Stimulated activated CD4-positive, alpha-beta T cell treated with anti-CD3 and anti-CD28 coated beads, Interleukin-2, amount 100 ng/mL, for 4 hours (primary cell): ENCODE data around the gene METTL8.
"Not testable (repeated sequence)": the region's sequence is repeated elsewhere in the genome, so short reads cannot be mapped to it uniquely, and the experiment has no call there.

Source experiments
- DNase-seq: peaks from one replicate; pipeline ENCODE4 v3.0.0-alpha.2; 2020; ENCODE audit warnings: low read depth

METTL8 gene

GRCh38 chr2:171422710-171423495 lies 10.9 kb downstream of the METTL8 start:
- not testable (repeated sequence) for DNase-seq

GRCh38 chr2:171420728-171421563 lies 12.8 kb downstream of the METTL8 start:
- DNase-seq: no peak

GRCh38 chr2:171419333-171419732 lies 14.5 kb downstream of the METTL8 start:
- DNase-seq: no peak

- DNase-seq: peak; percentile 78
These were observed 17.5 kb downstream of the METTL8 start for GRCh38 chr2:171416009-171416926.

- not testable (repeated sequence) for DNase-seq
These were observed 19.1 kb downstream of the METTL8 start for GRCh38 chr2:171414645-171415044.

GRCh38 chr2:171412571-171413175 lies 21.1 kb downstream of the METTL8 start:
- DNase-seq: no peak

GRCh38 chr2:171411791-171412483 lies 21.9 kb downstream of the METTL8 start:
- no peak for DNase-seq

- DNase-seq: no peak
These were observed 22.6 kb downstream of the METTL8 start for GRCh38 chr2:171411214-171411613.

GRCh38 chr2:171410624-171411023 lies 23.2 kb downstream of the METTL8 start:
- no peak for DNase-seq

GRCh38 chr2:171410101-171410500 lies 23.7 kb downstream of the METTL8 start:
- DNase-seq: no peak

GRCh38 chr2:171409436-171409971 lies 24.3 kb downstream of the METTL8 start:
- DNase-seq: no peak

GRCh38 chr2:171407676-171408044 lies 26.1 kb downstream of the METTL8 start:
- no peak for DNase-seq

GRCh38 chr2:171407030-171407675 lies 26.6 kb downstream of the METTL8 start:
- DNase-seq: no peak

- no peak for DNase-seq
These were observed 27.7 kb downstream of the METTL8 start for GRCh38 chr2:171406044-171406443.

- DNase-seq: no peak
These were observed 28.2 kb downstream of the METTL8 start for GRCh38 chr2:171405546-171405945.

GRCh38 chr2:171404719-171405118 lies 29.1 kb downstream of the METTL8 start:
- no peak for DNase-seq

GRCh38 chr2:171404261-171404660 lies 29.5 kb downstream of the METTL8 start:
- DNase-seq: no peak

GRCh38 chr2:171402906-171403580 lies 30.7 kb downstream of the METTL8 start:
- DNase-seq: no peak

- no peak for DNase-seq
These were observed 31.8 kb downstream of the METTL8 start for GRCh38 chr2:171401947-171402346.

- no peak for DNase-seq
These were observed 33.4 kb downstream of the METTL8 start for GRCh38 chr2:171400395-171400794.
